ENCODE results near the gene LOXL4.

DNA sequence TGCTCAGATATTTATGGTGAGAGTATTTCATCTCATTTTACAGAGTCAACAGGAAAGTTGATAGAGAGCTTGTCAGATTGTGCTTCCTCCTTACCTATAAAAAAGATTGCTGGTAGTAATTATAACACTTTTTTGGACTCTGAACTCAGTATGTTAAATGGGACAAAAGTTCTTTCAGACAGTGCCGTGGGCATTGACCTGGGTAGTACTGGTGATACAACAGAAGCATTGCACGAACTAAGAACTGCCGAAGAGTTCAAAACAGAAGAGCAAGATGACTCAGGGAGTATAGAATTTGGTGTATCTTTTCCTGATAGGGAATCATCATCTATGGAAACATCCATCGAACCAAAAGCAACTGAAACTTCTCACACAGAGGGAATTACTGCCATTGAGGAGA lies 58.6 kb downstream of the LOXL4 start:
- no peak for TF ChIP-seq POLR2A (IDR thresholded peaks at IDR 0.05)
- TF ChIP-seq, protein P1, sequence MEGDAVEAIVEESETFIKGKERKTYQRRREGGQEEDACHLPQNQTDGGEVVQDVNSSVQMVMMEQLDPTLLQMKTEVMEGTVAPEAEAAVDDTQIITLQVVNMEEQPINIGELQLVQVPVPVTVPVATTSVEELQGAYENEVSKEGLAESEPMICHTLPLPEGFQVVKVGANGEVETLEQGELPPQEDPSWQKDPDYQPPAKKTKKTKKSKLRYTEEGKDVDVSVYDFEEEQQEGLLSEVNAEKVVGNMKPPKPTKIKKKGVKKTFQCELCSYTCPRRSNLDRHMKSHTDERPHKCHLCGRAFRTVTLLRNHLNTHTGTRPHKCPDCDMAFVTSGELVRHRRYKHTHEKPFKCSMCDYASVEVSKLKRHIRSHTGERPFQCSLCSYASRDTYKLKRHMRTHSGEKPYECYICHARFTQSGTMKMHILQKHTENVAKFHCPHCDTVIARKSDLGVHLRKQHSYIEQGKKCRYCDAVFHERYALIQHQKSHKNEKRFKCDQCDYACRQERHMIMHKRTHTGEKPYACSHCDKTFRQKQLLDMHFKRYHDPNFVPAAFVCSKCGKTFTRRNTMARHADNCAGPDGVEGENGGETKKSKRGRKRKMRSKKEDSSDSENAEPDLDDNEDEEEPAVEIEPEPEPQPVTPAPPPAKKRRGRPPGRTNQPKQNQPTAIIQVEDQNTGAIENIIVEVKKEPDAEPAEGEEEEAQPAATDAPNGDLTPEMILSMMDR (IDR thresholded peaks at IDR 0.05 in 4 of 5, conservative IDR thresholded peaks at IDR 0.05 in 1 of 5), result no peak
